Omental fat pad (tissue), 4 donors: ENCODE measurements around the gene ACAP1. TPM values are rescaled to one million over a fixed set of nuclear protein-coding genes. Genes with fewer than 3 reads are reported as not detected.

Experiments
- ATAC-seq: fragments of 150-250 bp; one replicate; pipeline ENCODE4 v1.9.1; 2016; ENCODE audit warnings: mild to moderate bottlenecking, moderate library complexity; ENCODE audit not compliant: low FRiP score
- DNase-seq: peaks from one replicate; pipeline ENCODE4 v3.0.0-alpha.2; 2019; ENCODE audit warnings: low spot score
- total RNA-seq, 4 donors: library from RNA; depleted of rRNA; stranded (reverse); fragments of >200 nt; gene quantifications; one replicate each; pipeline ENCODE4 v1.1.0, GENCODE V29; 2016
- TF ChIP-seq, protein P1 (sequence below), 3 donors: fragments of 450-650 bp; IDR thresholded peaks; one replicate each; pipeline ENCODE4 v1.5.1; 2016 to 2017; ENCODE audit warnings: antibody characterized with exemption in 3 of 3, mild to moderate bottlenecking in 3 of 3, moderate library complexity in 2 of 3

ACAP1 gene
- total RNA-seq, 4 donors from 2014 or later: 3.3 to 13.1 (median 8.1) TPM

DNA sequence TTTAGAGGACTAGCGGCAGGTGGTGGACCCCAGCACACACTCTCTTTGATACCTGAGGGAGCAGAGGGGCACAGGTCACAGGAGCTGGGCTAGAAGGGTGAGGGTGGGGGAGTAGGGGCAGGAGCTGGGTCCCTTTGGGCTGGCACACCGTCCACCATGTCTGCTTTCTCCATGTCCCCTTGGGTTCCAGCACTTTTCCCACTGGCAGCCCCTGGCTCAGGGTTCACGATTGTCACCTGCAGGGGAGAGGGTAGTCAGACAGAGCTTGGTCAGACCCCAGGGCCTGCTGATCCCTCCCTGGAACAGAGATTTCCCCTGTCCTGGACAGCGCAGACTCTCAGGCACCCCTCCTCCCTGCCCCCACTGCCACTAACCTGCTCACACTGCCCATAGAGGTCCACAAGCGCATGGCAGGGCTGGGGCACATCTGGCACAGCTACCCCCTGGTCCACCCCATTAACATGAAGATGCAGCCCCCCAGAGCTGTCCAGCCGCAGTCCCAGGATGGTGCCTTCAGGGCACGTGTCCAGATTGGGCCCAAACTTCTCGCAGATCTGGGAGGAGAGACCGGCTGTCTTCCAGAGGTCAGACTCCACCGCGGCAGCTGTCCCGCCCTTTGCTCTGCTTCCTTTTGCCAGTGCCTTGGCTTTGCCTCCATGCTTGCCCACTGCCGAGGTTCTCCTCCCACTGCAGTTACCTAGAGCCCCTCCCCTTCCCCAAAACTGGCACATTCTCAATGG is 18.0 kb upstream of the ACAP1 start:
- TF ChIP-seq, protein P1, sequence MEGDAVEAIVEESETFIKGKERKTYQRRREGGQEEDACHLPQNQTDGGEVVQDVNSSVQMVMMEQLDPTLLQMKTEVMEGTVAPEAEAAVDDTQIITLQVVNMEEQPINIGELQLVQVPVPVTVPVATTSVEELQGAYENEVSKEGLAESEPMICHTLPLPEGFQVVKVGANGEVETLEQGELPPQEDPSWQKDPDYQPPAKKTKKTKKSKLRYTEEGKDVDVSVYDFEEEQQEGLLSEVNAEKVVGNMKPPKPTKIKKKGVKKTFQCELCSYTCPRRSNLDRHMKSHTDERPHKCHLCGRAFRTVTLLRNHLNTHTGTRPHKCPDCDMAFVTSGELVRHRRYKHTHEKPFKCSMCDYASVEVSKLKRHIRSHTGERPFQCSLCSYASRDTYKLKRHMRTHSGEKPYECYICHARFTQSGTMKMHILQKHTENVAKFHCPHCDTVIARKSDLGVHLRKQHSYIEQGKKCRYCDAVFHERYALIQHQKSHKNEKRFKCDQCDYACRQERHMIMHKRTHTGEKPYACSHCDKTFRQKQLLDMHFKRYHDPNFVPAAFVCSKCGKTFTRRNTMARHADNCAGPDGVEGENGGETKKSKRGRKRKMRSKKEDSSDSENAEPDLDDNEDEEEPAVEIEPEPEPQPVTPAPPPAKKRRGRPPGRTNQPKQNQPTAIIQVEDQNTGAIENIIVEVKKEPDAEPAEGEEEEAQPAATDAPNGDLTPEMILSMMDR (IDR thresholded peaks at IDR 0.05): no peak
- ATAC-seq (no peak), DNase-seq (no peak)

DNA sequence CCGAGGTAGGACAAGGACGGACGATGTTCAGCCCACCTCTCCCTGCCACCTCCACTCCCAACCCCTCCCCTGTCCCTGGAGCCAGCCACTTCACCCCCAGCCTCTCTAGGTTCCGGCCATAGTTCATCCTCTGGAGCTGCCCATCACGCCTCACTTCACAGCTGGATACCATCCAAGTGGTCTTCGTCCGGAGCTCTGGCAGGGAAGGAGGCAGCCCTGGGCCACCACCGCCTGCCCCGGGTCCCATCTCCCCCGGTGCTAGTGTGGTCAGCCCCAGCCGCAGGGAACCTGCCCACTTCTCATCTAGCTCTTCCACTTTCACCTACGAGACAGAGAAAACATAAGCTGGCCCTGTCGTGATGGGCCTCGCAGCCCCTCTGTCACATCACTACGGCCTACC is 14.9 kb upstream of the ACAP1 start:
- DNase-seq: no peak
- no peak for ATAC-seq
- TF ChIP-seq, protein P1 (IDR thresholded peaks at IDR 0.05): no peak

DNA sequence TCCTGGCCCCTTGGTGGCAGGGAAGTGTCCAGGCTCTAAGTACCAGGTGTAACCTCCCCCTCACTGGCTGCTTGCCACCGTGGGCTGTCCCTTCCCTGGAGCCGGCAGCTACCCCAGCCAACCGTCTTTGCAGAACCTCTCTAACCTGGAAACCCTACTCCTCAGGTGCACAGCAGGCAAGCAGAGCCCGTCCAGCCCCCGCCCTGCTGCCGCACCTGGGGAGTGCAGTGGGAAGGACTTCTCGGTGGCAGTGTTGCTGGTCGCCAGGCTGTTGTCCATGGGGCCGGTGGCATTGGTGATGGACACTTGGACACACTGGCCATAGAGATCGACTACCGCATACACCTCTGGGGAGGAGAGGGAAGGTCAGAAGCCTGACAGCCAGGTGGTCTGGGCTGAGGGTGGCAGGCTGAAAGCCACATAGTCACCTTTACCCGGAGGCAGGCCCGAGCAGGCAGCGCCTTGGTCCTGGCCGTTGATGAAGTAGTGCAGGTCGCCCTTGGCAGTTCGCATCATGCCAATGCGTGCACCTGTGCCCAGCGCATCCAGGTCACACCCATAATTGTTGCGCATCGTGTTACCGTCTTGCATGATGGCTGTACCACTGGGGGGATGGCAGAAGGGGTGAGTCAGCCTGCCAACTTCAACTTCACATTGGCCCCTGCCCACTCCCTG is 13.7 kb upstream of the ACAP1 start:
- DNase-seq: no peak
- TF ChIP-seq, protein P1 (IDR thresholded peaks at IDR 0.05): no peak
- no peak for ATAC-seq

DNA sequence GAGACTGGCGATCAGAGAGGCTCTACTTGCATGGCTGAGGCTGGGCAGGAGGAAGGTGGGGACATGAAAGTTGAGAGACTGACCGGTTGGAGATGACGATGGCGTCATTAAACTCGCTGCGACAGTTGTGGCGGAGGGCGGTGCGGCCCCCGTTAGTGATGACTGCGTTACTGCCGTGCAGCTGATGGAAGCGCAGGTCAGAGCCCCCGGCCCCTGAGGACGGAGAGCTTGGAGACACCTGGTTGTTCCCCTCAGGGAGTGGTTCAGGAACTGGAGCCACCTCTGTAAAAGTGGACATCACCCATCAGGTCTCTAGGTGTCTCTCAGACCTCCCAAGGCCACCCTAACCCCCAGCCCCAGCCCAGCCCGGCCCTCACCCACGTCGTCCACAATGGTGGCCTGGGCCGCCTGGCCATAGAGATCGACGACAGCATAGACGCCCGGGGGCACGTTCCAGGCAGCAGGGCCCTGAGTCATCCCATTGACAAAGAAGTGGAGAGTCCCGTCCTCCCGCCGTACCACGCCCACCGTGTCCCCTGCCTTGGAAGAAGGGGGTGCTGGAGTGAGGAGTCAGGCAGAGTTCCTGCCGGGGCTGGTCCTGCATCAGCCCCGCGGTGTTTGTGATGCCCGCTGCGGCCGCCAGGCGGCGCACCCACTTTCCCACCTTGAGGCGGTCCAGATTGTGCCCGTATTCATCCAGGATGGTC is 12.4 kb upstream of the ACAP1 start:
- ATAC-seq: no peak

DNA sequence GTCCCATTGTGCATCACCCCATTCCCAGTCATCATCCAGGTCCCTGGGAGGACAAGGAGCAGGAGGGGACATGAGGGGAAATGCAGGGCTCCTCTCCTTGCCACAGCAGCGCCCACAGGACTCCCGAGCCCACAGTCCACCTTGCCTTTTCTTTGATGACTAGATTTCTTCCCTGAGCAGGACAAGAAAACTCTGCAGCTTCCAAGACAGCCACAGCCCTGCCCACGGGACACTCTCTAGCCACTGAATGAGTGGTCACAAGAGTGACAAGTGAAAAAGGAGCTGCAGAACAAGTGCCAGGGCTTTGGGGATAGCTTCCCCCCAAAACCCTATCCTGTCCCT is 11.9 kb upstream of the ACAP1 start:
- TF ChIP-seq, protein P1 (IDR thresholded peaks at IDR 0.05): no peak
- no peak for DNase-seq
- ATAC-seq: no peak

More for the DNA sequence above, 12.4 kb upstream of the ACAP1 start:
- TF ChIP-seq, protein P1 (IDR thresholded peaks at IDR 0.05): peak in 1 of 3 donors; percentile 78
- DNase-seq: no peak

DNA sequence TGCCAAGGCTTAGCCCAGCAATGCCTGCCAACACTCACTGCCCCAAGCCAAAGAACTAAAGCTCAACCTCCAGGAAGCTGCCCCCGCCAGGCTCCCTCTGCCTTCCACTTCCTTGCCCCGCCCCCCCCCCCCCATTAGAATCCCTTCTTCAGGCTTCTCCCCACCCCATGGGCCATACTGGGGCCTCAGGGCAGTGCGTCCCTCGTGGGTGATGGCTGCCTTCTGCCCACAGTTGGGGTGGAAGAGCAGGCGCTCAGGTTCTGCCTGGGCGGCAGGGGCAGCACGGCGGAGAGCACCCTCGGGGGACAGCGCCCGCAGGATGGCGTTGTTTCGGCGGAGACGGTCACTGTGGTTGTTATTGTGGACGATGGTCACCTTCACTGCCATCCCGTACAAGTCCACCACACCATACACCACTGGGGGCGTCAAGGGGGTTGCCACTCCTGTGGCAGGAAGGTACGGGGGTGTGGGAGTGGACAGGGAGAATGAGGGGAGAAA is 11.2 kb upstream of the ACAP1 start:
- DNase-seq (no peak), ATAC-seq (no peak)

More for the DNA sequence above, 11.2 kb upstream of the ACAP1 start:
- TF ChIP-seq, protein P1 (IDR thresholded peaks at IDR 0.05): no peak
